Upper lobe of right lung (tissue), 1 donor: ENCODE results near the gene PRDM16. TPM values are rescaled to one million over a fixed set of nuclear protein-coding genes. Genes with fewer than 3 reads are reported as not detected.
A peak's percentile ranks its signal among the peaks of the same experiment; 100 is the strongest.

Experiments used
- ATAC-seq: fragments of 200-7000 bp; cut with Tn5 transposase; one replicate; pipeline ENCODE4 v1.9.1; 2020; ENCODE audit warnings: mild to moderate bottlenecking, moderate library complexity
- DNase-seq: peaks from one replicate; pipeline ENCODE4 v3.0.0-alpha.2; 2020
- H3K27ac ChIP-seq: fragments of 200-600 bp; one replicate; pipeline ENCODE4 v1.8.0; 2022
- H3K27me3 ChIP-seq: fragments of 200-600 bp; one replicate; pipeline ENCODE4 v1.8.0; 2022; ENCODE audit warnings: mild to moderate bottlenecking
- H3K36me3 ChIP-seq: fragments of 200-600 bp; one replicate; pipeline ENCODE4 v1.8.0; 2022
- H3K4me1 ChIP-seq: fragments of 200-600 bp; one replicate; pipeline ENCODE4 v1.8.0; 2022
- H3K4me3 ChIP-seq: fragments of 200-600 bp; one replicate; pipeline ENCODE4 v1.8.0; 2022; ENCODE audit warnings: mild to moderate bottlenecking
- H3K9me3 ChIP-seq: fragments of 200-600 bp; one replicate; pipeline ENCODE4 v1.8.0; 2022
- CTCF ChIP-seq: fragments of 200-600 bp; IDR thresholded peaks from one replicate; pipeline ENCODE4 v1.8.0; 2022; ENCODE audit warnings: antibody characterized with exemption
- intact Hi-C: fragments of 100-400 bp; cut with DNase I; formaldehyde crosslinking; loops from one replicate; pipeline ENCODE4 v1.11.0; 2022
- total RNA-seq: library from RNA; stranded (reverse); fragmentation: NEBNext Ultra II Directional; extraction: Animal tissue kit (Norgen Biotek cat#: 25700); gene quantifications from one replicate; pipeline ENCODE4 v1.2.1, GENCODE V29; 2021
- donor health status: DM: no; HTN: yes; CAD: no; lungs with severe emphysema.

Gene PRDM16
- total RNA-seq, 1 donor from 2014 or later: 21.0 TPM

GRCh38 chr1:3074800-3075199 is 5.8 kb downstream of the PRDM16 start:
- no peaks in the 10 kb centered on the region for H3K36me3 ChIP-seq
- no peak for TF ChIP-seq CTCF
- no peaks in the 10 kb centered on the region for H3K9me3 ChIP-seq
- H3K4me3 ChIP-seq: no peak overlapping the region
- ATAC-seq: peak; percentile 46
- peak; percentile 79 for DNase-seq
- intact Hi-C loops: loop anchor here (10.0 kb wide), 1 partner anchor 340 kb away; no protein-coding TSS in a partner anchor
- peaks cover 18% of the 10 kb centered on the region for H3K4me1 ChIP-seq
- peaks cover 56% of the 10 kb centered on the region for H3K27me3 ChIP-seq
- peak overlapping the region; percentile 77 for H3K27ac ChIP-seq

GRCh38 chr1:3075666-3076362 is 6.8 kb downstream of the PRDM16 start:
- H3K4me1 ChIP-seq: peaks cover 18% of the 10 kb centered on the region
- H3K36me3 ChIP-seq: no peaks in the 10 kb centered on the region
- H3K9me3 ChIP-seq: no peaks in the 10 kb centered on the region
- TF ChIP-seq CTCF: no peak
- DNase-seq: no peak
- intact Hi-C loops: loop anchor here (10.0 kb wide), 1 partner anchor 339 kb away; no protein-coding TSS in a partner anchor
- H3K4me3 ChIP-seq: no peak overlapping the region
- peak; percentile 1 for ATAC-seq
- no peak overlapping the region for H3K27ac ChIP-seq
- peaks cover 55% of the 10 kb centered on the region for H3K27me3 ChIP-seq

GRCh38 chr1:3076363-3076740 is 7.3 kb downstream of the PRDM16 start:
- Histone ChIP-seq H3K27me3 (peaks cover 49% of the 10 kb centered on the region), H3K36me3 (no peaks in the 10 kb centered on the region), H3K4me1 (peaks cover 17% of the 10 kb centered on the region), H3K27ac (no peak overlapping the region), H3K4me3 (no peak overlapping the region), H3K9me3 (no peaks in the 10 kb centered on the region)
- no peak for TF ChIP-seq CTCF
- no peak for ATAC-seq
- intact Hi-C loops: loop anchor here (10.0 kb wide), 1 partner anchor 338 kb away; no protein-coding TSS in a partner anchor
- DNase-seq: no peak

- no peak overlapping the region for H3K27ac ChIP-seq
- H3K9me3 ChIP-seq: no peaks in the 10 kb centered on the region
- TF ChIP-seq CTCF: no peak
- no peak overlapping the region for H3K4me3 ChIP-seq
- DNase-seq (no peak), ATAC-seq (no peak)
- peaks cover 17% of the 10 kb centered on the region for H3K4me1 ChIP-seq
- H3K36me3 ChIP-seq: no peaks in the 10 kb centered on the region
- H3K27me3 ChIP-seq: peaks cover 42% of the 10 kb centered on the region
- intact Hi-C loops: loop anchor here (10.0 kb wide), 1 partner anchor 338 kb away; no protein-coding TSS in a partner anchor
These were observed 8.1 kb downstream of the PRDM16 start for GRCh38 chr1:3077081-3077480.

- TF ChIP-seq CTCF: no peak
- no peaks in the 10 kb centered on the region for H3K9me3 ChIP-seq
- ATAC-seq: no peak
- H3K4me1 ChIP-seq: peaks cover 17% of the 10 kb centered on the region
- H3K4me3 ChIP-seq: no peak overlapping the region
- no peak for DNase-seq
- no peak overlapping the region for H3K27ac ChIP-seq
- intact Hi-C loops: loop anchor here (10.0 kb wide), 1 partner anchor 337 kb away; no protein-coding TSS in a partner anchor
- no peaks in the 10 kb centered on the region for H3K36me3 ChIP-seq
- H3K27me3 ChIP-seq: peaks cover 37% of the 10 kb centered on the region
These were observed 8.6 kb downstream of the PRDM16 start for GRCh38 chr1:3077561-3077960.
